HepG2 (cell line): ENCODE results near the gene ERLEC1. TPM values are rescaled to one million over a fixed set of nuclear protein-coding genes. Genes with fewer than 3 reads are reported as not detected.

ENCODE experiments used
- ATF7-NPFF ChIP-seq: sonication (generic); formaldehyde crosslinking; IDR thresholded peaks from 2 replicates; pipeline ENCODE4 v1.8.1; 2023; ENCODE audit warnings: mild to moderate bottlenecking, low read depth, missing genetic modification reagents, moderate library complexity
- BRD4 ChIP-seq: sonication (generic); formaldehyde crosslinking; IDR thresholded peaks from 2 replicates; pipeline ENCODE4 v1.4.0; 2020; ENCODE audit warnings: missing genetic modification reagents
- MED13 ChIP-seq: sonication (generic); formaldehyde crosslinking; IDR thresholded peaks from 2 replicates; pipeline ENCODE4 v1.5.0; 2020; ENCODE audit warnings: missing genetic modification reagents
- NRL ChIP-seq: sonication (generic); formaldehyde crosslinking; IDR thresholded peaks from 2 replicates; pipeline ENCODE4 v1.5.0; 2020; ENCODE audit warnings: missing genetic modification reagents, mild to moderate bottlenecking, moderate library complexity, borderline replicate concordance
- ZBTB7A ChIP-seq: sonication (generic); formaldehyde crosslinking; IDR thresholded peaks from 2 replicates; pipeline ENCODE4 v1.8.0; 2022; ENCODE audit warnings: mild to moderate bottlenecking, missing genetic modification reagents
- ZFP90 ChIP-seq: sonication (generic); formaldehyde crosslinking; IDR thresholded peaks from 2 replicates; pipeline ENCODE4 v1.8.0; 2022; ENCODE audit warnings: missing genetic modification reagents, mild to moderate bottlenecking, inconsistent platforms, borderline replicate concordance
- ZNF225 ChIP-seq: sonication (generic); formaldehyde crosslinking; IDR thresholded peaks from 2 replicates; pipeline ENCODE4 v1.4.0; 2020; ENCODE audit warnings: mild to moderate bottlenecking, missing genetic modification reagents
- ZNF432 ChIP-seq: sonication (generic); formaldehyde crosslinking; IDR thresholded peaks from 2 replicates; pipeline ENCODE4 v1.5.0; 2020; ENCODE audit warnings: missing genetic modification reagents, mild to moderate bottlenecking, borderline replicate concordance
- ZNF792 ChIP-seq: IDR thresholded peaks from 2 replicates; pipeline ENCODE4 v1.6.1; 2016
- ZSCAN20 ChIP-seq: sonication (generic); formaldehyde crosslinking; IDR thresholded peaks from 2 replicates; pipeline ENCODE4 v1.4.0; 2020; ENCODE audit warnings: missing genetic modification reagents, mild to moderate bottlenecking, borderline replicate concordance
- polyA plus RNA-seq, 8 experiments: library from polyadenylated mRNA; depleted of rRNA in 3 of 8; stranded (reverse) in 7 of 8; unstranded in 1 of 8; fragments of >200 nt; fragmentation: Illumina TruSeq in 4 of 8; extraction: Trizol in 4 of 8; gene quantifications; 2 replicates each; pipeline versions ENCODE4 v1.2.1 to v1.2.3, GENCODE V29; 2011 to 2016; ENCODE audit warnings: low read depth in 4 of 8, missing spikeins in 1 of 8, mixed read lengths in 1 of 8; ENCODE audit not compliant: insufficient read depth in 1 of 8
- total RNA-seq, 5 experiments: library from RNA; depleted of rRNA; stranded (reverse); fragments of >200 nt; fragmentation: Illumina TruSeq; extraction: Trizol; gene quantifications; 2 replicates each; pipeline ENCODE4 v1.2.3, GENCODE V29; 2016; ENCODE audit warnings: low read depth in 1 of 5
- TF ChIP-seq, protein P1 (sequence below): sonication (generic); formaldehyde crosslinking; conservative IDR thresholded peaks from 2 replicates; pipeline ENCODE4 v1.4.0; 2020; ENCODE audit warnings: missing genetic modification reagents
- TF ChIP-seq, protein P2 (sequence below): sonication (generic); formaldehyde crosslinking; IDR thresholded peaks from 2 replicates; pipeline ENCODE4 v1.5.0; 2020; ENCODE audit warnings: missing genetic modification reagents, mild to moderate bottlenecking, borderline replicate concordance
- TF ChIP-seq, protein P3 (sequence below): IDR thresholded peaks from 2 replicates; pipeline ENCODE4 v1.6.1; 2016; ENCODE audit warnings: missing biosample characterization, missing genetic modification reagents, low read depth
- TF ChIP-seq, protein P4 (sequence below), 2 experiments: fragments of 450-650 bp in 1 of 2; sonication (generic) in 1 of 2; formaldehyde crosslinking in 1 of 2; IDR thresholded peaks; 2 replicates each; pipeline versions ENCODE4 v1.6.1 to v1.8.0; 2016 to 2022; ENCODE audit warnings: antibody characterized with exemption in 1 of 2, mild to moderate bottlenecking in 1 of 2, missing genetic modification reagents in 1 of 2
- TF ChIP-seq, protein P5 (sequence below): sonication (generic); formaldehyde crosslinking; IDR thresholded peaks from 2 replicates; pipeline ENCODE4 v1.5.0; 2020; ENCODE audit warnings: missing genetic modification reagents

ERLEC1 gene
- total and polyA plus RNA-seq, 2 of the 13 experiments (the other 11 are each of a cell fraction or from before 2014, with no cell fraction given) = 87.3 to 88.4 TPM

DNA sequence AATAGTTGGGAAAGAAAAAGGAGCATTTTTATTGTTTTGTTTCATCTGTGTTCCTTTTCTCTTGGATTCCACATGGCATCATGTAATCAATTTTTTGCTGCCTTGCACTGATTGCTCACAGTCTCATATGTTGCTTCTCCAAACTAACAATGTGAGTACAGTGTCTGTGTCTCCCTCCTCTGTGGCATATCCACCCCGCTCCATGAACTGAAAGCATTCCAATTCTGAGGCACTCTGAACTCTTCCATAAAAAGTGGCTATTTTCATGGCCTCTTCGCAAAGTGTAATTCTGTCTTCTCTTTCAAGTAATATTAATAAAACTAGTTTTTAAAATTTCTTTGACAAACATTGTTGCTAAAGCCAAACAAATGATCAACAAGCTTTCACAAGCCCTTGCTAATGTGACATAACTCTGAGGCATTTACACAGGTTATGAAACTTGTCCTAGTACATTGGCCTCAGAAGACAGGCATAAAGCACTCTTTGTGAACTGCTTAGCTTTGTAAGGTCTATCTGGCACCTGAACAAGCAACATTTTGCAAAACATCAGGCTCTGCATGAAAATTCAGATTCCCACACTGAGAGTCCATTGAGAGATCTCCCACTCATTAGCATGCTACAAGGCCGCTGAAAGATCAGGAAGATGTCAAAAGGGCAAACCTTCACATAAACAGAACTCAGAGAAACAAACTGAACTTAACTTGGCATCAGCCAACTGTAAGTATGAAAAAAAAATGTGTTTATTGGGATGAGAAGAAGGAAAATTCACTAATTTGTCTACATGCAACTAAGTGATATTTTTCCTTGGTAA is 39.9 kb downstream of the ERLEC1 start (continued):
- TF ChIP-seq ZNF432 (CRISPR knock-in tag) (no peak), ATF7-NPFF (CRISPR knock-in tag) (no peak), ZBTB7A (CRISPR knock-in tag) (no peak), ZNF792 (peak; percentile 76), MED13 (CRISPR knock-in tag) (peak; percentile 95; the same call in 1 of the 2 replicates), ZSCAN20 (CRISPR knock-in tag) (no peak), ZFP90 (CRISPR knock-in tag) (no peak), BRD4 (CRISPR knock-in tag) (no peak; the same call in 1 of the 2 replicates), ZNF225 (no peak), NRL (CRISPR knock-in tag) (no peak)
- TF ChIP-seq, protein P1, sequence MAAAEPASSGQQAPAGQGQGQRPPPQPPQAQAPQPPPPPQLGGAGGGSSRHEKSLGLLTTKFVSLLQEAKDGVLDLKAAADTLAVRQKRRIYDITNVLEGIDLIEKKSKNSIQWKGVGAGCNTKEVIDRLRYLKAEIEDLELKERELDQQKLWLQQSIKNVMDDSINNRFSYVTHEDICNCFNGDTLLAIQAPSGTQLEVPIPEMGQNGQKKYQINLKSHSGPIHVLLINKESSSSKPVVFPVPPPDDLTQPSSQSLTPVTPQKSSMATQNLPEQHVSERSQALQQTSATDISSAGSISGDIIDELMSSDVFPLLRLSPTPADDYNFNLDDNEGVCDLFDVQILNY (CRISPR knock-in tag) = no peak
- TF ChIP-seq, protein P2, sequence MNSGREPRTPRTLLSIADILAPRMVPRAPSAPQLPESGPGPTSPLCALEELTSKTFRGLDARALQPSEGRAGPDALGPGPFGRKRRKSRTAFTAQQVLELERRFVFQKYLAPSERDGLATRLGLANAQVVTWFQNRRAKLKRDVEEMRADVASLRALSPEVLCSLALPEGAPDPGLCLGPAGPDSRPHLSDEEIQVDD (CRISPR knock-in tag) = no peak
- TF ChIP-seq, protein P3, sequence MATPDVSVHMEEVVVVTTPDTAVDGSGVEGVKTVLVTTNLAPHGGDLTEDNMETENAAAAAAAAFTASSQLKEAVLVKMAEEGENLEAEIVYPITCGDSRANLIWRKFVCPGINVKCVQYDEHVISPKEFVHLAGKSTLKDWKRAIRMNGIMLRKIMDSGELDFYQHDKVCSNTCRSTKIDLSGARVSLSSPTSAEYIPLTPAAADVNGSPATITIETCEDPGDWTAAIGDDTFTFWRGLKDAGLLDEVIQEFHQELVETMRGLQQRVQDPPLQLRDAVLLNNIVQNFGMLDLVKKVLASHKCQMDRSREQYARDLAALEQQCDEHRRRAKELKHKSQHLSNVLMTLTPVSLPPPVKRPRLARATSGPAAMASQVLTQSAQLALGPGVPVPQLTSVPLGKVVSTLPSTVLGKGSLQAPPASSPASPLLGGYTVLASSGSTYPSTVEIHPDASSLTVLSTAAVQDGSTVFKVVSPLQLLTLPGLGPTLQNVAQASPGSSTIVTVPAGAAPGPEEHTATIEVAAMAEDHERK (CRISPR knock-in tag) = peak; percentile 61; the same call in 1 of the 2 replicates
- TF ChIP-seq, protein P4, sequence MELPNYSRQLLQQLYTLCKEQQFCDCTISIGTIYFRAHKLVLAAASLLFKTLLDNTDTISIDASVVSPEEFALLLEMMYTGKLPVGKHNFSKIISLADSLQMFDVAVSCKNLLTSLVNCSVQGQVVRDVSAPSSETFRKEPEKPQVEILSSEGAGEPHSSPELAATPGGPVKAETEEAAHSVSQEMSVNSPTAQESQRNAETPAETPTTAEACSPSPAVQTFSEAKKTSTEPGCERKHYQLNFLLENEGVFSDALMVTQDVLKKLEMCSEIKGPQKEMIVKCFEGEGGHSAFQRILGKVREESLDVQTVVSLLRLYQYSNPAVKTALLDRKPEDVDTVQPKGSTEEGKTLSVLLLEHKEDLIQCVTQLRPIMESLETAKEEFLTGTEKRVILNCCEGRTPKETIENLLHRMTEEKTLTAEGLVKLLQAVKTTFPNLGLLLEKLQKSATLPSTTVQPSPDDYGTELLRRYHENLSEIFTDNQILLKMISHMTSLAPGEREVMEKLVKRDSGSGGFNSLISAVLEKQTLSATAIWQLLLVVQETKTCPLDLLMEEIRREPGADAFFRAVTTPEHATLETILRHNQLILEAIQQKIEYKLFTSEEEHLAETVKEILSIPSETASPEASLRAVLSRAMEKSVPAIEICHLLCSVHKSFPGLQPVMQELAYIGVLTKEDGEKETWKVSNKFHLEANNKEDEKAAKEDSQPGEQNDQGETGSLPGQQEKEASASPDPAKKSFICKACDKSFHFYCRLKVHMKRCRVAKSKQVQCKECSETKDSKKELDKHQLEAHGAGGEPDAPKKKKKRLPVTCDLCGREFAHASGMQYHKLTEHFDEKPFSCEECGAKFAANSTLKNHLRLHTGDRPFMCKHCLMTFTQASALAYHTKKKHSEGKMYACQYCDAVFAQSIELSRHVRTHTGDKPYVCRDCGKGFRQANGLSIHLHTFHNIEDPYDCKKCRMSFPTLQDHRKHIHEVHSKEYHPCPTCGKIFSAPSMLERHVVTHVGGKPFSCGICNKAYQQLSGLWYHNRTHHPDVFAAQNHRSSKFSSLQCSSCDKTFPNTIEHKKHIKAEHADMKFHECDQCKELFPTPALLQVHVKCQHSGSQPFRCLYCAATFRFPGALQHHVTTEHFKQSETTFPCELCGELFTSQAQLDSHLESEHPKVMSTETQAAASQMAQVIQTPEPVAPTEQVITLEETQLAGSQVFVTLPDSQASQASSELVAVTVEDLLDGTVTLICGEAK (IDR thresholded peaks at IDR 0.05) = no peak
- TF ChIP-seq, protein P4 (CRISPR knock-in tag; IDR thresholded peaks at IDR 0.05) = no peak; the same call in 1 of the 2 replicates
- TF ChIP-seq, protein P5, sequence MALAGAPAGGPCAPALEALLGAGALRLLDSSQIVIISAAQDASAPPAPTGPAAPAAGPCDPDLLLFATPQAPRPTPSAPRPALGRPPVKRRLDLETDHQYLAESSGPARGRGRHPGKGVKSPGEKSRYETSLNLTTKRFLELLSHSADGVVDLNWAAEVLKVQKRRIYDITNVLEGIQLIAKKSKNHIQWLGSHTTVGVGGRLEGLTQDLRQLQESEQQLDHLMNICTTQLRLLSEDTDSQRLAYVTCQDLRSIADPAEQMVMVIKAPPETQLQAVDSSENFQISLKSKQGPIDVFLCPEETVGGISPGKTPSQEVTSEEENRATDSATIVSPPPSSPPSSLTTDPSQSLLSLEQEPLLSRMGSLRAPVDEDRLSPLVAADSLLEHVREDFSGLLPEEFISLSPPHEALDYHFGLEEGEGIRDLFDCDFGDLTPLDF = no peak
